ENCODE results near the gene TXNDC5. TPM values are rescaled to one million over a fixed set of nuclear protein-coding genes. Genes with fewer than 3 reads are reported as not detected.

TXNDC5 gene
- total and polyA plus RNA-seq, 2 experiments from 2014 or later, result 42.9 to 210 TPM

DNA sequence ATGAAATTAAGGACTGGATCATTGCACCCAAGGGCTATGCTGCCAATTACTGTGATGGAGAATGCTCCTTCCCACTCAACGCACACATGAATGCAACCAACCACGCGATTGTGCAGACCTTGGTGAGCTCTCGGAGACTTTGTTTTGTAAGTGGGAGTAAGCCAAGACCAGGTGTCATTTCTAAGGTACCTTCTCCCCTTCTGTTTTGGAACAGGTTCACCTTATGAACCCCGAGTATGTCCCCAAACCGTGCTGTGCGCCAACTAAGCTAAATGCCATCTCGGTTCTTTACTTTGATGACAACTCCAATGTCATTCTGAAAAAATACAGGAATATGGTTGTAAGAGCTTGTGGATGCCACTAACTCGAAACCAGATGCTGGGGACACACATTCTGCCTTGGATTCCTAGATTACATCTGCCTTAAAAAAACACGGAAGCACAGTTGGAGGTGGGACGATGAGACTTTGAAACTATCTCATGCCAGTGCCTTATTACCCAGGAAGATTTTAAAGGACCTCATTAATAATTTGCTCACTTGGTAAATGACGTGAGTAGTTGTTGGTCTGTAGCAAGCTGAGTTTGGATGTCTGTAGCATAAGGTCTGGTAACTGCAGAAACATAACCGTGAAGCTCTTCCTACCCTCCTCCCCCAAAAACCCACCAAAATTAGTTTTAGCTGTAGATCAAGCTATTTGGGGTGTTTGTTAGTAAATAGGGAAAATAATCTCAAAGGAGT is 30.4 kb downstream of the TXNDC5 start:
- H3K27ac Mint-ChIP-seq, result no peak overlapping the region
- H3K27me3 ChIP-seq (ENCODE audit: insufficient read depth), result no peaks in the 10 kb centered on the region
- no peaks in the 10 kb centered on the region for H3F3A ChIP-seq (replicated peaks; ENCODE audit: low read depth)
- DNase-seq (ENCODE audit: low spot score) (no peak), ATAC-seq (no peak)
- peaks cover 2% of the 10 kb centered on the region for H3K27me3 Mint-ChIP-seq (ENCODE audit: insufficient read depth, low read depth, poor library complexity)
- peaks cover 48% of the 10 kb centered on the region for H3K36me3 Mint-ChIP-seq (ENCODE audit: low read depth)
- no peaks in the 10 kb centered on the region for H3K4me1 Mint-ChIP-seq
- no peaks in the 10 kb centered on the region; the same call in 1 of the 2 replicates for H4K20me1 ChIP-seq (replicated peaks; ENCODE audit: insufficient read depth)
- H3K9me2 ChIP-seq (ENCODE audit: insufficient read depth), result 0 out of 2 replicates have a peak, but pooled peaks cover 3% of the 10 kb centered on the region
- no peak overlapping the region for H2AFZ ChIP-seq
- no peak overlapping the region for H3K27ac ChIP-seq (ENCODE audit: low read depth)
- no peak overlapping the region for H3K4me2 ChIP-seq
- peaks cover 32% of the 10 kb centered on the region for H3K36me3 ChIP-seq (ENCODE audit: insufficient read depth)
- no peaks in the 10 kb centered on the region for H3K4me1 ChIP-seq (ENCODE audit: insufficient read depth)
- H3K4me3 ChIP-seq, result no peak overlapping the region
- H3K79me2 ChIP-seq (replicated peaks; ENCODE audit: insufficient read depth), result no peaks in the 10 kb centered on the region
- H3K4me3 Mint-ChIP-seq, result no peak overlapping the region
- TF ChIP-seq, protein P1, sequence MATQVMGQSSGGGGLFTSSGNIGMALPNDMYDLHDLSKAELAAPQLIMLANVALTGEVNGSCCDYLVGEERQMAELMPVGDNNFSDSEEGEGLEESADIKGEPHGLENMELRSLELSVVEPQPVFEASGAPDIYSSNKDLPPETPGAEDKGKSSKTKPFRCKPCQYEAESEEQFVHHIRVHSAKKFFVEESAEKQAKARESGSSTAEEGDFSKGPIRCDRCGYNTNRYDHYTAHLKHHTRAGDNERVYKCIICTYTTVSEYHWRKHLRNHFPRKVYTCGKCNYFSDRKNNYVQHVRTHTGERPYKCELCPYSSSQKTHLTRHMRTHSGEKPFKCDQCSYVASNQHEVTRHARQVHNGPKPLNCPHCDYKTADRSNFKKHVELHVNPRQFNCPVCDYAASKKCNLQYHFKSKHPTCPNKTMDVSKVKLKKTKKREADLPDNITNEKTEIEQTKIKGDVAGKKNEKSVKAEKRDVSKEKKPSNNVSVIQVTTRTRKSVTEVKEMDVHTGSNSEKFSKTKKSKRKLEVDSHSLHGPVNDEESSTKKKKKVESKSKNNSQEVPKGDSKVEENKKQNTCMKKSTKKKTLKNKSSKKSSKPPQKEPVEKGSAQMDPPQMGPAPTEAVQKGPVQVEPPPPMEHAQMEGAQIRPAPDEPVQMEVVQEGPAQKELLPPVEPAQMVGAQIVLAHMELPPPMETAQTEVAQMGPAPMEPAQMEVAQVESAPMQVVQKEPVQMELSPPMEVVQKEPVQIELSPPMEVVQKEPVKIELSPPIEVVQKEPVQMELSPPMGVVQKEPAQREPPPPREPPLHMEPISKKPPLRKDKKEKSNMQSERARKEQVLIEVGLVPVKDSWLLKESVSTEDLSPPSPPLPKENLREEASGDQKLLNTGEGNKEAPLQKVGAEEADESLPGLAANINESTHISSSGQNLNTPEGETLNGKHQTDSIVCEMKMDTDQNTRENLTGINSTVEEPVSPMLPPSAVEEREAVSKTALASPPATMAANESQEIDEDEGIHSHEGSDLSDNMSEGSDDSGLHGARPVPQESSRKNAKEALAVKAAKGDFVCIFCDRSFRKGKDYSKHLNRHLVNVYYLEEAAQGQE (IDR thresholded peaks at IDR 0.05; ENCODE audit: unreplicated experiment), result no peak
- TF ChIP-seq ZNF331 (CRISPR knock-in tag; IDR thresholded peaks at IDR 0.05; ENCODE audit: low read depth) (no peak), STAT1 (IDR thresholded peaks at IDR 0.05; ENCODE audit: unreplicated experiment) (no peak), POLR2AphosphoS5 (IDR thresholded peaks at IDR 0.05; ENCODE audit: low read depth) (no peak), ZNF114 (CRISPR knock-in tag; IDR thresholded peaks at IDR 0.05) (no peak), NANOG (IDR thresholded peaks at IDR 0.05; ENCODE audit: borderline replicate concordance) (no peak), EZH2 (IDR thresholded peaks at IDR 0.05; ENCODE audit: low read depth, unreplicated experiment) (no peak), CREB1 (CRISPR knock-in tag; IDR thresholded peaks at IDR 0.05; ENCODE audit: low read depth) (no peak), EZH2phosphoT487 (IDR thresholded peaks at IDR 0.05; ENCODE audit: unreplicated experiment) (no peak), JUNB (IDR thresholded peaks at IDR 0.05; ENCODE audit: unreplicated experiment) (no peak)
- TF ChIP-seq, protein P2, sequence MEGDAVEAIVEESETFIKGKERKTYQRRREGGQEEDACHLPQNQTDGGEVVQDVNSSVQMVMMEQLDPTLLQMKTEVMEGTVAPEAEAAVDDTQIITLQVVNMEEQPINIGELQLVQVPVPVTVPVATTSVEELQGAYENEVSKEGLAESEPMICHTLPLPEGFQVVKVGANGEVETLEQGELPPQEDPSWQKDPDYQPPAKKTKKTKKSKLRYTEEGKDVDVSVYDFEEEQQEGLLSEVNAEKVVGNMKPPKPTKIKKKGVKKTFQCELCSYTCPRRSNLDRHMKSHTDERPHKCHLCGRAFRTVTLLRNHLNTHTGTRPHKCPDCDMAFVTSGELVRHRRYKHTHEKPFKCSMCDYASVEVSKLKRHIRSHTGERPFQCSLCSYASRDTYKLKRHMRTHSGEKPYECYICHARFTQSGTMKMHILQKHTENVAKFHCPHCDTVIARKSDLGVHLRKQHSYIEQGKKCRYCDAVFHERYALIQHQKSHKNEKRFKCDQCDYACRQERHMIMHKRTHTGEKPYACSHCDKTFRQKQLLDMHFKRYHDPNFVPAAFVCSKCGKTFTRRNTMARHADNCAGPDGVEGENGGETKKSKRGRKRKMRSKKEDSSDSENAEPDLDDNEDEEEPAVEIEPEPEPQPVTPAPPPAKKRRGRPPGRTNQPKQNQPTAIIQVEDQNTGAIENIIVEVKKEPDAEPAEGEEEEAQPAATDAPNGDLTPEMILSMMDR (conservative IDR thresholded peaks at IDR 0.05; ENCODE audit: low read depth in 2 of 2), result no peak
- TF ChIP-seq, protein P3, sequence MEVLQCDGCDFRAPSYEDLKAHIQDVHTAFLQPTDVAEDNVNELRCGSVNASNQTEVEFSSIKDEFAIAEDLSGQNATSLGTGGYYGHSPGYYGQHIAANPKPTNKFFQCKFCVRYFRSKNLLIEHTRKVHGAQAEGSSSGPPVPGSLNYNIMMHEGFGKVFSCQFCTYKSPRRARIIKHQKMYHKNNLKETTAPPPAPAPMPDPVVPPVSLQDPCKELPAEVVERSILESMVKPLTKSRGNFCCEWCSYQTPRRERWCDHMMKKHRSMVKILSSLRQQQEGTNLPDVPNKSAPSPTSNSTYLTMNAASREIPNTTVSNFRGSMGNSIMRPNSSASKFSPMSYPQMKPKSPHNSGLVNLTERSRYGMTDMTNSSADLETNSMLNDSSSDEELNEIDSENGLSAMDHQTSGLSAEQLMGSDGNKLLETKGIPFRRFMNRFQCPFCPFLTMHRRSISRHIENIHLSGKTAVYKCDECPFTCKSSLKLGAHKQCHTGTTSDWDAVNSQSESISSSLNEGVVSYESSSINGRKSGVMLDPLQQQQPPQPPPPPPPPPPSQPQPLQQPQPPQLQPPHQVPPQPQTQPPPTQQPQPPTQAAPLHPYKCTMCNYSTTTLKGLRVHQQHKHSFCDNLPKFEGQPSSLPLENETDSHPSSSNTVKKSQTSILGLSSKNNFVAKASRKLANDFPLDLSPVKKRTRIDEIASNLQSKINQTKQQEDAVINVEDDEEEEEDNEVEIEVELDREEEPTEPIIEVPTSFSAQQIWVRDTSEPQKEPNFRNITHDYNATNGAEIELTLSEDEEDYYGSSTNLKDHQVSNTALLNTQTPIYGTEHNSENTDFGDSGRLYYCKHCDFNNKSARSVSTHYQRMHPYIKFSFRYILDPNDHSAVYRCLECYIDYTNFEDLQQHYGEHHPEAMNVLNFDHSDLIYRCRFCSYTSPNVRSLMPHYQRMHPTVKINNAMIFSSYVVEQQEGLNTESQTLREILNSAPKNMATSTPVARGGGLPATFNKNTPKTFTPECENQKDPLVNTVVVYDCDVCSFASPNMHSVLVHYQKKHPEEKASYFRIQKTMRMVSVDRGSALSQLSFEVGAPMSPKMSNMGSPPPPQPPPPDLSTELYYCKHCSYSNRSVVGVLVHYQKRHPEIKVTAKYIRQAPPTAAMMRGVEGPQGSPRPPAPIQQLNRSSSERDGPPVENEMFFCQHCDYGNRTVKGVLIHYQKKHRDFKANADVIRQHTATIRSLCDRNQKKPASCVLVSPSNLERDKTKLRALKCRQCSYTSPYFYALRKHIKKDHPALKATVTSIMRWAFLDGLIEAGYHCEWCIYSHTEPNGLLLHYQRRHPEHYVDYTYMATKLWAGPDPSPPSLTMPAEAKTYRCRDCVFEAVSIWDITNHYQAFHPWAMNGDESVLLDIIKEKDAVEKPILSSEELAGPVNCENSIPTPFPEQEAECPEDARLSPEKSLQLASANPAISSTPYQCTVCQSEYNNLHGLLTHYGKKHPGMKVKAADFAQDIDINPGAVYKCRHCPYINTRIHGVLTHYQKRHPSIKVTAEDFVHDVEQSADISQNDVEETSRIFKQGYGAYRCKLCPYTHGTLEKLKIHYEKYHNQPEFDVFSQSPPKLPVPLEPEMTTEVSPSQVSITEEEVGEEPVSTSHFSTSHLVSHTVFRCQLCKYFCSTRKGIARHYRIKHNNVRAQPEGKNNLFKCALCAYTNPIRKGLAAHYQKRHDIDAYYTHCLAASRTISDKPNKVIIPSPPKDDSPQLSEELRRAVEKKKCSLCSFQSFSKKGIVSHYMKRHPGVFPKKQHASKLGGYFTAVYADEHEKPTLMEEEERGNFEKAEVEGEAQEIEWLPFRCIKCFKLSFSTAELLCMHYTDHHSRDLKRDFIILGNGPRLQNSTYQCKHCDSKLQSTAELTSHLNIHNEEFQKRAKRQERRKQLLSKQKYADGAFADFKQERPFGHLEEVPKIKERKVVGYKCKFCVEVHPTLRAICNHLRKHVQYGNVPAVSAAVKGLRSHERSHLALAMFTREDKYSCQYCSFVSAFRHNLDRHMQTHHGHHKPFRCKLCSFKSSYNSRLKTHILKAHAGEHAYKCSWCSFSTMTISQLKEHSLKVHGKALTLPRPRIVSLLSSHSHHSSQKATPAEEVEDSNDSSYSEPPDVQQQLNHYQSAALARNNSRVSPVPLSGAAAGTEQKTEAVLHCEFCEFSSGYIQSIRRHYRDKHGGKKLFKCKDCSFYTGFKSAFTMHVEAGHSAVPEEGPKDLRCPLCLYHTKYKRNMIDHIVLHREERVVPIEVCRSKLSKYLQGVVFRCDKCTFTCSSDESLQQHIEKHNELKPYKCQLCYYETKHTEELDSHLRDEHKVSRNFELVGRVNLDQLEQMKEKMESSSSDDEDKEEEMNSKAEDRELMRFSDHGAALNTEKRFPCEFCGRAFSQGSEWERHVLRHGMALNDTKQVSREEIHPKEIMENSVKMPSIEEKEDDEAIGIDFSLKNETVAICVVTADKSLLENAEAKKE (CRISPR knock-in tag; IDR thresholded peaks at IDR 0.05), result no peak
- TF ChIP-seq, protein P4, sequence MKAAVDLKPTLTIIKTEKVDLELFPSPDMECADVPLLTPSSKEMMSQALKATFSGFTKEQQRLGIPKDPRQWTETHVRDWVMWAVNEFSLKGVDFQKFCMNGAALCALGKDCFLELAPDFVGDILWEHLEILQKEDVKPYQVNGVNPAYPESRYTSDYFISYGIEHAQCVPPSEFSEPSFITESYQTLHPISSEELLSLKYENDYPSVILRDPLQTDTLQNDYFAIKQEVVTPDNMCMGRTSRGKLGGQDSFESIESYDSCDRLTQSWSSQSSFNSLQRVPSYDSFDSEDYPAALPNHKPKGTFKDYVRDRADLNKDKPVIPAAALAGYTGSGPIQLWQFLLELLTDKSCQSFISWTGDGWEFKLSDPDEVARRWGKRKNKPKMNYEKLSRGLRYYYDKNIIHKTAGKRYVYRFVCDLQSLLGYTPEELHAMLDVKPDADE (IDR thresholded peaks at IDR 0.05), result no peak
- no peaks in the 10 kb centered on the region; the same call in 2 of the 3 replicates for H3K9me3 Mint-ChIP-seq

Measured in GM23338 (cell line).